Mucosa of descending colon (tissue), 3 donors: ENCODE measurements around the gene DBNL. TPM values are rescaled to one million over a fixed set of nuclear protein-coding genes. Genes with fewer than 3 reads are reported as not detected.
A peak's percentile ranks its signal among the peaks of the same experiment; 100 is the strongest.

ENCODE experiments used
- ATAC-seq: fragments of 200-7000 bp; cut with Tn5 transposase; one replicate; pipeline ENCODE4 v1.9.1; 2020; ENCODE audit warnings: mild to moderate bottlenecking, moderate library complexity
- DNase-seq, 3 donors: peaks; one replicate each; pipeline ENCODE4 v3.0.0-alpha.2; 2020
- H3K36me3 ChIP-seq: fragments of 200-600 bp; one replicate; pipeline ENCODE4 v1.8.0; 2021; ENCODE audit warnings: low read depth, mild to moderate bottlenecking
- H3K4me1 ChIP-seq: fragments of 200-600 bp; one replicate; pipeline ENCODE4 v1.8.0; 2021; ENCODE audit warnings: low read depth, mild to moderate bottlenecking
- H3K4me3 ChIP-seq: fragments of 200-600 bp; one replicate; pipeline ENCODE4 v1.8.0; 2021; ENCODE audit warnings: mild to moderate bottlenecking
- H3K9me3 ChIP-seq: fragments of 200-600 bp; one replicate; pipeline ENCODE4 v1.8.0; 2021; ENCODE audit warnings: mild to moderate bottlenecking
- CTCF ChIP-seq: fragments of 200-600 bp; IDR thresholded peaks from one replicate; pipeline ENCODE4 v1.8.0; 2022; ENCODE audit warnings: antibody characterized with exemption, mild to moderate bottlenecking
- intact Hi-C, 2 donors: fragments of 100-400 bp; cut with DNase I in 1 of 2; cut with micrococcal nuclease in 1 of 2; formaldehyde crosslinking; loops; one replicate each; pipeline versions ENCODE4 v1.11.0 to v1.11.1; 2022; cut with DNase I, micrococcal nuclease
- total RNA-seq, 3 donors: library from RNA; stranded (reverse); fragmentation: NEBNext Ultra II Directional in 2 of 3; extraction: Animal tissue kit (Norgen Biotek cat#: 25700) in 2 of 3; gene quantifications; one replicate each; pipeline versions ENCODE4 v1.2.1 to v1.2.4, GENCODE V29; 2021 to 2023
- donor health status: DM: no; HTN: no; CAD: no; lungs with moderate emphysema.
- donor health status: DM: no; HTN: no; CAD: no.
- donor health status: DM: no; HTN: yes; CAD: no.

Gene DBNL
- total RNA-seq, 3 donors from 2014 or later = 84.2 to 91.2 (median 89.8) TPM

- H3K4me1 ChIP-seq = peaks cover 26% of the 10 kb centered on the region
- intact Hi-C loops = no loop called here
- ATAC-seq (no peak), DNase-seq (no peak)
- no peak for TF ChIP-seq CTCF
- no peaks in the 10 kb centered on the region for H3K36me3 ChIP-seq
- peak overlapping the region; percentile 1 for H3K4me3 ChIP-seq
- no peaks in the 10 kb centered on the region for H3K9me3 ChIP-seq
Measured at GRCh38 chr7:44043902-44044301, 600 bp upstream of the DBNL start.

- no peaks in the 10 kb centered on the region for H3K9me3 ChIP-seq
- intact Hi-C loops = no loop called here
- H3K4me3 ChIP-seq = peak overlapping the region; percentile 97
- H3K4me1 ChIP-seq = peaks cover 26% of the 10 kb centered on the region
- TF ChIP-seq CTCF = no peak
- ATAC-seq (no peak), DNase-seq (no peak)
- H3K36me3 ChIP-seq = no peaks in the 10 kb centered on the region
Measured at GRCh38 chr7:44045226-44046014, 918 bp downstream of the DBNL start.

DNA sequence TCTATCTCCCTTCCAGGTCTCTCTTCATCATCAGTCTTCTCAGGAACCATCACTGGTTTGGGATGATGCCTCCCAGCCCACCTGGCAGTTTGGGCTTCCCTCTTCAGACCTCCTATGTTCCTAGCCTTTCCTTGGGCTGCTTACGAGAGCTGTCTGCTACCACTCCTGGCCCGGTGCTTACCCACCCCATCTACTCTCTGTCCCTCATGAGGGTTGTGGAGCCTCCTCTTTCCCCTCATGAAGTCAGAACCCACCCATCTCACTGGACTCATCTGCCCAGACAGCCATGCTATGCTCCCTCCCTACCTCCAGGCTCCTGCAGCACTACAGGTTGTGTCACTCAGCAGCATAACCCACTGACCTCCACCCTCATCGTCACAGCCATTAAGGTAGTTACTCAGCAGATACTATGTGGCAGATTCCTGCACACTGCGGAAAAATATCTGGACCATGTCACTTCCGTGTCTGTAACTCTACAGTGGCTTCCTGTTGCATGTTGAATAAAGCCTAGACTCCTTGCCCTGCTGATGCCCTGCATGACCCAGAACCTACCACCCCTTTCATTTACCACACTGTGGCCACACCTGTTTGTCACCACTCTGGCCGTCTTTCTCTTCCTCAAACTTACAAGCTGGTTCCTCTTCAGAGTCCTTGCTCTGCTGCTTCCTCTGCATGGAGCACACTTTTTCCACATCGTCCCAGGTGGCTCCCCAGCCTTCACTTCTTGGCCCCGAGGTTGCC lies 2.0 kb downstream of the DBNL start:
- no peak for TF ChIP-seq CTCF
- Histone ChIP-seq H3K4me3 (no peak overlapping the region), H3K36me3 (no peaks in the 10 kb centered on the region), H3K4me1 (peaks cover 23% of the 10 kb centered on the region), H3K9me3 (no peaks in the 10 kb centered on the region)
- DNase-seq (no peak), ATAC-seq (peak; percentile 38)
- intact Hi-C loops = no loop called here

GRCh38 chr7:44048031-44048795 lies 3.7 kb downstream of the DBNL start:
- DNase-seq (no peak), ATAC-seq (no peak)
- TF ChIP-seq CTCF = no peak
- Histone ChIP-seq H3K36me3 (no peaks in the 10 kb centered on the region), H3K9me3 (no peaks in the 10 kb centered on the region), H3K4me3 (no peak overlapping the region), H3K4me1 (peaks cover 23% of the 10 kb centered on the region)
- intact Hi-C loops = no loop called here

DNA sequence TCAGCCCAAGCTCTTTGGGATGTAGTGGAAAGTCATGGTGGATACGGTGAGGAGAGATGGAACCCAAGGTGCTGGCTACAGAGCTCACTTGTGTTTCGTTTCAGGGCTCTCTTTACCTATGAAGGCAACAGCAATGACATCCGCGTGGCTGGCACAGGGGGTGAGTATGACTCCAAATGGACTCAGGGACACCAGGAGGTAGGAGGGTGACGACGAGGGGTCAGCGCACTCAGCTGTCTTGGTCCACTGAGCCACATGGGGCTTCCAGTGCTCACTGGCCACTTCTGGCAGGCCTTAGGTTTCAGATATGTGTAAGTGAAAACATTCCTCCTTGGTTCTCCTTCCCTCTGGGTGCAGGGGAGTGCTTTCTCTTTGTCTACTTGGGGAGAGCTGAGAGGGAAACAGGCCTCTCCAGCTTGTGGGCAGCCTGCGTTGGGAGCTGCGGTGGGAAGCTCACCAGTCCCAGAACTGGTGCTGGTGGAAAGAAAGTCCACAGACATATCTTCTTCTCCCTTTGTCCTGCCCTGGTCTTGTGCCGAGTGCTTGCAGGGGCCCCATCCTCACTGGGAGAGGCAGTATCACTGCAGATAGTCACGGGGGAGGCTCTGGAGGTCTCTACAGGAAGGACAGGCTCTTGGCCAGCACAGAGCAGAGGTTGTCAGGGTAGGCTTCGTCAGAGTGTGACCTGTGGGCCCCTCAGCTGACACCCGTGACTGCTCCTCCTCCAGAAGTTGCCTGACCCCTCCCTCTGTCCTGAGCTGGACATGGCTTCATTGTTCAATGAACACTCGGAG lies 5.8 kb downstream of the DBNL start:
- no peaks in the 10 kb centered on the region for H3K9me3 ChIP-seq
- intact Hi-C loops = no loop called here
- no peaks in the 10 kb centered on the region for H3K36me3 ChIP-seq
- DNase-seq = no peak
- no peak overlapping the region for H3K4me3 ChIP-seq
- H3K4me1 ChIP-seq = peaks cover 15% of the 10 kb centered on the region
- no peak for TF ChIP-seq CTCF
- ATAC-seq = no peak
